Measurements from ENCODE around the gene IL15RA.

DNA sequence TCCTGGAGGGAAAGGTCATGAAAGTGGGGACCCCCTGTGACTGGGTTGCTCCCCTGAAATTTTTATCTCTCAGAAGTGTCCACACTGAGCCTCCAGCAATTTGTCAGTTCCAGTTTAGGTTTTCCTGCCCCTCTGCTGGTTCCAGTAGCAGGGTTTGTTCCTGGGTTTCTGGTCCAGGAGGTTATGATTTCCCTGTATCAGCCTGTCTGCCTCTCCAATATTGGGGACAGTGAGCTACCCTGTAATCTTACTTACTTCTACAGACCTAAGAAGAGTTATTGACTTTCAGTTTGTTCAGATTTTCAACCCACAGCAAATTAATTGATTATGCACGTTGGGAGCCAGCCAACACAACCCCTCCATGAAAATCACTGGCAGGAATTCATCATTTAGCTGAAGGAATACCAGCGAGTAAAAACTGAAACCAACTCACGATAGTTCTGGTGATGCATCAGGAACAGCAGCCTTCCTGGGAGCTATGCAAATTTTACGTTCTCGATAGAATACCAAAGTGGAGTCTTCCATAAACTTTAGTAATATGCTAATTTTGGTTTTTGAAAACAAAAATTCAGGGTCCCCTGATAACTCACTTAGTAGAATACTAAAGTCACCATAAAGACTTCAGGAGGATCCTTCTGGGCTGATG, 31.3 kb upstream of the IL15RA start:
- TF ChIP-seq POLR2AphosphoS5 (IDR thresholded peaks at IDR 0.05): no peak
- TF ChIP-seq, protein P1, sequence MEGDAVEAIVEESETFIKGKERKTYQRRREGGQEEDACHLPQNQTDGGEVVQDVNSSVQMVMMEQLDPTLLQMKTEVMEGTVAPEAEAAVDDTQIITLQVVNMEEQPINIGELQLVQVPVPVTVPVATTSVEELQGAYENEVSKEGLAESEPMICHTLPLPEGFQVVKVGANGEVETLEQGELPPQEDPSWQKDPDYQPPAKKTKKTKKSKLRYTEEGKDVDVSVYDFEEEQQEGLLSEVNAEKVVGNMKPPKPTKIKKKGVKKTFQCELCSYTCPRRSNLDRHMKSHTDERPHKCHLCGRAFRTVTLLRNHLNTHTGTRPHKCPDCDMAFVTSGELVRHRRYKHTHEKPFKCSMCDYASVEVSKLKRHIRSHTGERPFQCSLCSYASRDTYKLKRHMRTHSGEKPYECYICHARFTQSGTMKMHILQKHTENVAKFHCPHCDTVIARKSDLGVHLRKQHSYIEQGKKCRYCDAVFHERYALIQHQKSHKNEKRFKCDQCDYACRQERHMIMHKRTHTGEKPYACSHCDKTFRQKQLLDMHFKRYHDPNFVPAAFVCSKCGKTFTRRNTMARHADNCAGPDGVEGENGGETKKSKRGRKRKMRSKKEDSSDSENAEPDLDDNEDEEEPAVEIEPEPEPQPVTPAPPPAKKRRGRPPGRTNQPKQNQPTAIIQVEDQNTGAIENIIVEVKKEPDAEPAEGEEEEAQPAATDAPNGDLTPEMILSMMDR (IDR thresholded peaks at IDR 0.05): no peak
- TF ChIP-seq POLR2A (IDR thresholded peaks at IDR 0.05): no peak
